Stimulated activated CD4-positive, alpha-beta T cell treated with anti-CD3 and anti-CD28 coated beads, Interleukin-15, amount 100 ng/mL, for 24 hours (primary cell): Measurements from ENCODE around the gene CFAP299.
"Not testable (repeated sequence)": the region's sequence is repeated elsewhere in the genome, so short reads cannot be mapped to it uniquely, and the experiment has no call there.

Source experiments
- DNase-seq: peaks from one replicate; pipeline ENCODE4 v3.0.0-alpha.2; 2020

Gene CFAP299

DNA sequence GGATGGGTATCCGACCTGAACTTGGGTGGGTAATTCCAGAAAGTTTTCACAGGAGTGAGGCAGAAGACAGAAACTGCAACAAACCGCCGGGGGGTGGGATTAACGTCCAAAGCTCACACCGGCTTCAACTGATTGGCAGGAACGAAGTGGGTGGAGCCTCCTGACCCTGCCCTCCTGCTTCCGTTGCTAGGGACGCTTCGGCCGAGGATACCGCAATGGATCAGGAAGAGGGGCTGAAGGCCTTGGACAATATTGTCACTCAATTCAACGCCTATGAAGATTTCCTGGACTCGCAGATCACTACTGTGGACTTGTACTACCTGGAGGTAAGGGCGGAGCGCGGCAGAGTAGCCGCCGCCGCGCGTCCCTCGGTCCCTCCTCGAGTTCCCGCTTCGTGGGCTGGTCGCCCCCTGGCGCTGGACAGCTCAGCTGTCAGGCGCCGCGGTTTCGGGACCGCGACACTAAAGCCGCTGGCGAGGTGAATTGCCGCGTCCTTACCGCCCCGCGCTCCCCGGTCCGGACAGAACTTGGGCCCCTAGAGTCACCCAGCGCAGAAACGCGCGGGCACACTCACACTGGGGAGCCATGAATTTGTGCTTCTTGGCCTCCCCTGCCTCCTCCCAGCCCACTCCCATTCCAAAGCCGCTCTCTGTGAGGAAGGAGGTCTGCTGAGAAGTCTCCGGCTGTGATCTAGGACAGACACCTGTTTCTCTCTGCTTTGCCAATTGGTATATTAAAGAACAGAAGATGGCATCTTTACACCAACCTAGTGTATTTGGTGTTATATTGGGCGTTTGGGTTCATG, at the start of gene CFAP299:
Gene CFAP299 (plus strand): TSS at position 177 of the 805 bp plus-strand sequence.
- peak; percentile 87 for DNase-seq

DNA sequence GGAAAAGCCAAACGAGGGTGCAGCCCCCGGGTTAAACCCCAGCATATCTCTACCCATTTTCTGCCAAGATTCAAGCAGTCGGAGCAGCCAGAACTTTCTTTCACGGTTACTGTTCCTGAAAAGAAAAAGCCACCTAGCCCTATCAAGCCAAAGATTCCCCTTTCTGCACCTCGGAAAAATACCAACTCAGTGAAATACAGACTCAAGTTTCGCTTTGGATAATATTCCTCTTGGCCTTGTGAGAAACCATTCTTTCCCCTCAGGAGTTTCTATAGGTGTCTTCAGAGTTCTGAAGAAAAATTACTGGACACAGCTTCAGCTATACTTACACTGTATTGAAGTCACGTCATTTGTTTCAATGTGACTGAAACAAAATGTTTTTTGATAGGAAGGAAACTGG, 49.1 kb upstream of the CFAP299 start:
- DNase-seq, result no peak

DNA sequence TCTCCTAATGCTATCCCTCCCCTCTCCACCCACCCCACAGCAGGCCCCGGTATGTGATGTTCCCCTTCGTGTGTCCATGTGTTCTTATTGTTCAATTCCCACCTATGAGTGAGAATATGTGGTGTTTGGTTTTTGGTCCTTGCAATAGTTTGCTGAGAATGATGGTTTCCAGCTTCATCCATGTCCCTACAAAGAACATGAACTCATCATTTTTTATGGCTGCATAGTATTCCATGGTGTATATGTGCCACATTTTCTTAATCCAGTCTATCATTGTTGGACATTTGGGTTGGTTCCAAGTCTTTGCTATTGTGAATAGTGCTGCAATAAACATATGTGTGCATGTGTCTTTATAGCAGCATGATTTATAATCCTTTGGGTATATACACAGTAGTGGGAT, 44.9 kb upstream of the CFAP299 start:
- not testable (repeated sequence) for DNase-seq

DNA sequence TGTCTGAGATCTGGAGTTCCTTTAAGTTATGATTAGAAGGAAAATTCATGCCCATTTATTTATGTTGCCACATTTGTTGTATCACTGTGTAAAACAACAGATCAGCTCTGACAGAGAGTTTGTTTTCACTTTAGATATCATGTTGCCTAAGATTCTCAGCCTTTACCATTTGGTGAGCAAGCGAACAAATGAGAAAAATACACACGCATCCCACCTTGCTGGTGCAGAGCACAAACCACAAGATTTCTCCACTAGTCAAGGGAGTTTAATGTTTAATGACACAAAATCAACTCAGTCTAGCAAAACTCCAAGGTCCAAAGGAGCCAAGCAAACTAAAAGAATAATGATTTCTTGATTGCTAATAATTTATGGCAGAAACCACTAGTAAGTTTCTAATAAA, 41.3 kb upstream of the CFAP299 start:
- DNase-seq, result no peak

DNA sequence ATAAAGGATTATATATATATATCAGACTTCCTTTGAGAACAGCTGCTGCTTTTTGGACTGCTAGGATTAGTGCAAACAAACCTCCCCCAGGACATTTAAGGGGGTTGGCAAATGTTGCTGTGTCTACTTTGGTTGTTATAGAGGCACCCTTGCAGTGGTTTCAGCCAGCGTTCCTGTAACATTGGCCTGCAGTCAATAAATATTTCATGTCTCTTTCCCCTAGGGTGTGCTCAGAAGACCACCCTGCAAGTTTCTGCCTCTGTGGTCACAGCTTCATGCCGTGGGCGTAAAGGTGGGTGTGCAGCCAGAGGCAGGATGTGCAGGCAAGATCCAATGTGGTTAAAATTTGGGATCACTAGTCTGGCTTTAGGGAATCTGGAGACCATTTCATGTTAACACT, 40.2 kb upstream of the CFAP299 start:
- DNase-seq, result no peak

DNA sequence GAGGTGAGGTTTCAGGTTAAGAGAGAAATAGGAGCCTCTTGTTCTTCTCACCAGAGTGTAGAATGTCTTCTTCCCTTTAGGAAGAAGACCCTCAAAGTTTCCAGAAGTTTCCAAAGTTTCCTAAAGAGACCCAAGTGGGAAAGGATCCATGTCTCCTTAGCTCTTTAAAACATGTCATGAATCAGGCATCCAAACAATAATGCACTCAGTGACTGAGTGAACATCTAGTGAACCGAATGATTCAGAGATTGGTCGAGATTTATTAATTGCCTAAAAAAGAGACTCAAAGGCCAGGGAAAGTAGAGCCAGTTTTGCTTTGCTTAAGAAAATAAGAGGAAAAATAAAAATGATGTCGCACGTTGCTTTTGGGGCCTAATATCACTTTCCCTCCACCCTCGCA, 39.7 kb upstream of the CFAP299 start:
- DNase-seq, result no peak

DNA sequence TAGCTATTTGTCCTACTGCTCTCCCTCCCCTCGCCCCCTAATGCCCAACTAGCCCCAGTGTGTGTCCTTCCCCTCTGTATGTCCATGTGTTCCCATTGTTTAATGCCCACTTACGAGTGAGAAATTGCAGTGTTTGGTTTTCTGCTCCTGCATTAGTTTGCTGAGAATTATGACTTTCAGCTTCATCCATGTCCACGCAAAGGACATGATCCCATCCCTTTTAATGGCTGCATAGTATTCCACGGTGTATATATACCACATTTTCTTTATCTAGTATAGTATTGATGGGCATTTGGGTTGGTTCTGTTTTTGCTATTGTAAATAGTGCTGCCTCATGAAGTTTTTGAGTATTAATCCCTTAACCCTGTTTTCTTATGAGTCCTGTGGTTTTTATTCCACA, 33.6 kb upstream of the CFAP299 start:
- DNase-seq, result no peak

DNA sequence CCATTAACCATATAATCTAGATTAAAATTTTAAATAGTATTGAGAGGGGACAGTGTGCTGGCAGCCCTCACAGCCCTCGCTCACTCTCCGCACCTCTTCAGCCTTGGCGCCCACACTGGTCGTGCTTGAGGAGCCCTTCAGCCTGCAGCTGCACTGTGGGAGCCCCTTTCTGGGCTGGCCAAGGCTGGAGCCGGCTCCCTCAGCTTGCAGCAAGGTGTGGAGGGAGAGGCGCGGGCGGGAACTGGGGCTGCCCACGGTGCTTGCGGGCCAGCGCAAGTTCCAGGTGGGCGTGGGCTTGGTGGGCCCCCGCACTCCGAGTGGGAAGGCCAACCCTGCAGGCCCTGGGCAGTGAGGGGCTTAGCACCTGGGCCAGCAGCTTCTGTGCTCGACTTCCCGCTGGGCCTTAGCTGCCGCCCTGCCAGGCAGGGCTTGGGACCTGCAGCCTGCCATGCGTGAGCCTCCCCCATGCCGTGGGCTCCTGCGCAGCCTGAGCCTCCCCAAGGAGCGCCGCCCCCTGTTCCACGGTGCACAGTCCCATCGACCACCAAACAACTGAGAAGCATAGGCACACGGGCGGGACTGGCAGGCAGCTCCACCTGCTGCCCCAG, 32.8 kb upstream of the CFAP299 start:
- DNase-seq, result no peak

DNA sequence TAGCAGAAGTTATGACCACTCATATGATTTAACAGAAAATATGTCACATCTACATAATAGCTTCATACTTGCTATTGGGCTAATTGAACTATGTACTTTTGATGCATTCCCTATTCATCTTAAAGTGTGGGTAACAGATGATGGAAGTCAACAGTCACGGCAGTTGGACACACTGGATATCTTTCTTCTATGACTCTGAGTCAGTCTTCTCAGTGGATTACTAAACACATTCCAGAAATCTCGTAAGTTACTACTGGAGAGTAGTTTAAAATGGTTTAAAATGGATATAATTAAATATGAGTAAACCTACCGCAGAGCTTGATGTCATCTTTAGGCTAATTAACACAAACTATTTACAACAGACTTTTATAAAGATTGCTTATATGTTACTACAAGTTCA, 30.1 kb upstream of the CFAP299 start:
- no peak for DNase-seq

DNA sequence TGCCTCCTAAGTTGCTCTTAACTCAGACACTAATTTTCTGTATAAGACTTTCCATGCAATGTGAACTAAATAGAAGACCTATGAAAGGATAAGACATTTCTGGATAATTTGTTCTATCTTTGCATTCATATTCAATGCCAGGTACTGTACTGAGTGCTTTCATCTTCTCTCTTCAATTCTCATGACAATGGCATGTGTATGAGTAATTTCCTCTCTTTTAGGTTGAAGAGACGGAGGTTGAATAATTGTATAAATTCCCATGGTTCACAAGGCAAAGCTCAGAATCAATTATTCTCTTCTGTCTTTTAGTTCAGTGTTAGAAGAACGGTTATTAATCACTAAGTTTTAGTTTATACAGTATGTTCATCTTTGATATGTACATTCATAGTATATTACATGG, 29.3 kb upstream of the CFAP299 start:
- no peak for DNase-seq

DNA sequence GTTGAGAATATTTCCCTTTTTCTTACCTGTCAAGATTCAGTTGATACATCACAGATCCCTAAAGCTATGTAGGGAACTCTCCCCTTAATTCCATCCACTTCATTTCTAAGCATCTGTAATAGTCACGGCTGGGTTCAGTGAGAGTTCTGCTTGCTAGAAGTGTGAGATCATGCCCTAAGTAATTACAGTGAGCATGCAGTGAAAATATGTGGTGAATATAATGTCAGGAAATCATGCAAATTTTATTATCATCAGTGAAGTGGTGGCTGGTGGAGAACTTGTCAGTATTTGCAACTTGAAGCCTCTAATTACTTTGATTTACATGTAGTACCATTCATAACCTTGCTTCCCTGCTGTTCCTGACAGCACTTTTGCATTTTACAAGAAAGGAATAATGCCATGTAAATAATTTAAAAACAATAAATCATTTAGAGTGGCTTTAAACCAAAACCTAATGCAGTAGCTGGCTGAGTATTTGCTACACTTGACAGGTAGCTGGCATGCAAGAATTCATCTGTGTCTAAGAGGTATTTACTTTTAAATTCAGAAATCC, 28.3 kb upstream of the CFAP299 start:
- no peak for DNase-seq

DNA sequence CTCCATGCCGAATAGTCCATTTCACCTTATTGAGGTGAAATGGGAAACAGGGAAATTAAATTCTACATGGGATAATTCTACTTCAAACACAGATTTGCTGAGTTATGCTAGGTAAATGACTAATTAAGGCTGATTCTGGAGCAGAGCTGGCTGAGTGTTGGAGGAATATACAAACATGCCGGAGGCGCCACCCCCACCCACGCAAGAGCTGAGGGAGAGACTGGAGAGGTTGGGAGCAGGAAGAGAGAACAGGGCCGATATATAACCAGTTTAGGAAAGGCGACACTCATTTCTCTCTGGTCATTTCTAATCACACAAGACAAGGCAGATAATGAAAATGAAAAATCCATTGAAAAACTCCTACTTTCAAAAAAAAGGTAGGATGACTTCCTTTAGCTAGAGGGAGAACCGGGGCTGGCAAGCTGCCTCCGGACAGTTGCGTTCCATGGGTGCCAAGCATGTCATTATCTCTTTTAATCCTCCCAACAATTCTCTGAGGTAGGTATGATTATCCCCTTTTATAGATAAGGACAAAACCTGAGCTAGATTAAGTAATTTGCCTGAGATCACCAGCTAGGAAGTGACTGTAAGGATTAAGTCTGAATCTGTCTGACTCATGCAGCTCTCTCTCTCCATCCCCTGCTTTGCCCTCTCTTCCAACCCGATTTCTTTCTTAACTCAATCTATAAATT, 27.6 kb upstream of the CFAP299 start:
- DNase-seq, result no peak

DNA sequence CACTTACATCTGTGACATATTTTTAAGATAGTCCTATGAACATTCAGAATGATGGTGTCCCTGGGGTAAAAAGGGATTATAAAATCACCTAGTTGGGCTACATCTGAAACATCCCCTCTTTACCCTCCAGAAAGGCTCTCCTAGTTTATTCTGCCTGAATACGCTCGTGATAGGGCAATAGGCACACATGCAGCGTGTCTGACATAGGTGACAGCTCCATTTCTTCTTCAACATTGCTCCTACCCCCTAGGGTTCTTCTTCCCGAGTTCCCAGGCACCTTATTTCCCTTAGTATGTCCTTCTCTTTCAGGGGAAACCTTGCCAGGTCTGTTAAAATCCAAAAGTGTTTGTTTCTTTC, 27.1 kb upstream of the CFAP299 start:
- DNase-seq, result no peak

DNA sequence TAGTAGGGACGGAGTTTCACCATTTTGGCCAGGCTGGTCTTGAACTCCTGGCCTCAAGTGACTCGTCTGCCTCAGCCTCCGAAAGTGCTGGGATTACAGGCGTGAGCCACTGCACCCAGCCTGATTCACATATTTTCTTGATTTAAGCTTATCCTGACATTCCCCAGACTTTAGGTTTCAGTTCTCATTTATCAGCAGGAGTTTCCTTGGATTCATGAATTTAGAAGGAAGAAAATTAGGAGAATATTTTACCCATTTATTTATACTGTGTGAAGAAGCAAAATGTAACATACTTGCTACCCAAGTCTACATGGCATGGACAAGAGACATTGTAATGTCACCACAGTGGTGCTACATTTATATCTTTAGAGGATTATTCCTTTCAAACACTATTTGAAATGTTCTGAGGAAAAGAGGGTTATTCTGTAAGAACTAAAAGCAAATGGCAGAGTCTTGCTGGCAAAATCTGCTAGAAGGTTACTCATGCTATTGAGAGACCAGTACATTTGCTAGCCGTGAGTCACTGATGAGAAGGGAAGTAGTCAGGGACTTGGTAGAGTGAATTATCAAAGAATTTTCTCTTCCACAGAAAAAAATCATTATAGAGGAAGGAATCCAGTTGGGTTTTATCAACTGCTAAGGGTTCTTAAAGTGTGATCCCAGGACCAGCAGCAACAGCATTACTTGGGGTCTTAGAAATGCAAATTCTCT, 26.1 kb upstream of the CFAP299 start:
- no peak for DNase-seq

DNA sequence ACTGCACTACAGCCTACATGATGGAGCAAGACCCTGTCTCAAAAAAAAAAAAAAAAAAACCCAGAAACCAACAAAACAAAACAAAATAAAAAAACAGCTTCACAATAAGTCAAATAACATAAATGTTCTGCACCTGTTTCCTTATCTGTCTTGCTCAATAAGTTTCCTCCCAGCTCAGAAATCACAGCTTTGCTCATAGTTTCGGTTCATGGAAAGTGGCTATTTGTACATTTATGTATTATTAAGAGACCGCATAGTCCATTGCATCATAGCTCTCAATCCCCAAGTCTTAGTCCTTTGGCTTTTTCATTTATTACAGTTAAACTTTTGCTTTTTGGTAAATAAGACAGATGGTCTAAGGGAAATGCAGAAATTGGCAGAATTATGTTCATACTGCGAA, 24.4 kb upstream of the CFAP299 start:
- no peak for DNase-seq

DNA sequence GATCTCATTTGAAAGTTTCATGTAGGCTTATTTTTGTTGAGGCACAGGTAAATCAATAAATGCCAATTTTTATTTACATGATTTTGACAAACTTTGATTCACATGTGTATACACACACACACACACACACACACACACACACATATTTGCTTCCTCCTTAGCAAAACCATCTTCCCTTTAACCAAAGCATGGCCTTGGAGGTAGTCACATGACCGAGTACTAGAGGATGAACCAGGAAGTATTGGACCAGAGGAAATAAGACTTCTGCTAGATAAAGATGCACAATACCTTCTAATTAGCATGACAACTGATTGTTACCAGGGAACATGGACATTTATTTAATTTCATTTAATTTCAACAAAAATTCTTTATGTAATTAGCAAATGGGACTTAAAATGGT, 23.4 kb upstream of the CFAP299 start:
- DNase-seq, result no peak

DNA sequence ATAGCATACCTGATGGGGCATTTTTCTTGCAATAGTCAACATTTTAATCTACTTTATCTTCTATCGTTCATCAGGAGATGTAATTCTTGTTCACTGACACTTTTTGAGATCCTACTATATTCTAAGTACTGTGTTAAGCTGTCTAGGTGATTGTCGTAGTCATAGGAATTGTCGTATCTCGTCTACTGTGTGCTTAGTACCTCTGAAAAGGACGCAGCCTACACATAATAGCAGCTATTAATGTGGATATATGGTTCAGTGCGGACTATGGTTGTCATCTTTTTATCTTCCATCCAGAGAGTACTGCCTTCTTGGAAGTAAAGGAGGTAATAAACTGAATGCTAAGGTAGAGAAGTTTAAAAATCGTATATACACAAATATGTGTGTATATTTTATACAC, 21.9 kb upstream of the CFAP299 start:
- no peak for DNase-seq

DNA sequence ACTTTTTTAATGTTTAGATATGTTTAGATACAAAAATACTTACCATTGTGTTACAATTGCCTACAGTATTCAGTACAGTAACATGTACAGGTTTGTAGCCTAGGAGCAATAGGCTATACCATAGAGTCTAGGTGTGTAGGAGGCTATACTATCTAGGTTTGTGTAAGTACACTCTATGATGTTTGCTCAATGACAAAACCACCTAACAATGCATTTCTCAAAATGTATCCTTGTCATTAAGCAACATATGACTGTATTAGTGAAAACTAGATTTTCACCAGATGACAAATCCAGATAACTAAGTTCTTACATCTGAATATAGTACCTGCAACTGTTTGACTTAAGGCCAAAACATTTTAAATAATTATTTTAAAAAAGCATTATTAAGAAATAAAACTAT, 19.7 kb upstream of the CFAP299 start:
- DNase-seq, result not testable (repeated sequence)

DNA sequence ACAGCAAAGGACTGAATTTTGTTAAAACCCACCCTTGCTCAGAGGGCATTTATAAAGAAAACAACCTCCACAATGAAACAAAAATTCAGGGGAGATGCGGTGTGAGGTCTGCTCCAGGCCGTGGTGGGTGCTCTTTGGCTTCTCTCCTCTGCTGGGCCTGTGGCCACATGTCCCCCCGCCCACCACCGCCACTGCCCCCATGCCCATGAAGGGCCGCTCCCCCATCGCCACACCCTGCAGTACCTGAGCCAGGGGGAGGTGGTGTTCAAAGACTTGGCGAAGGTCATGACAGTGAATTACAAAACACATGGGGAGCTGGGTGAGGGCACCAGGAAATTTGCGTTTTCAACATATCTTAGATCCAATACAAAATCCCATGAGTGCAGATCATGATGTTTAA, 14.2 kb upstream of the CFAP299 start:
- DNase-seq, result no peak

DNA sequence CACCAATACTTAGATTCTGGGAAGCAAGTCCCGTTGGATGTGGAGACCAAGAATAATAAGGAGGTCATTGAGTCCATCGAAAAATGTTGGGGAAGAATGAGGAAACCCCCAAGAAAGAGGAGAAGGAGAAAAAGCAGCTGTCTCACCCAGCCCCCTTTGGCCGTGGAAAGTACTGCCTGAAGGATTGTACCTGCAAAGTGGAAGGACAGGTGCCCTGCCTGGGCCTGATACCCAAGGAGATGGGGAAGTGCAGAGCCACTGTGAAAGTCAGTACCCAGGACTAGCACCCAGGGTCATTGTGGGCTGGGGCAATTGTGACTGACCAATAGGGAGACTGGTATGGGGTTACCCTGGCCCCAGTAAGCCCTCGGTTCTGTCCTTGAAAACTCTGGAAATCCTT, 13.8 kb upstream of the CFAP299 start:
- DNase-seq, result no peak

DNA sequence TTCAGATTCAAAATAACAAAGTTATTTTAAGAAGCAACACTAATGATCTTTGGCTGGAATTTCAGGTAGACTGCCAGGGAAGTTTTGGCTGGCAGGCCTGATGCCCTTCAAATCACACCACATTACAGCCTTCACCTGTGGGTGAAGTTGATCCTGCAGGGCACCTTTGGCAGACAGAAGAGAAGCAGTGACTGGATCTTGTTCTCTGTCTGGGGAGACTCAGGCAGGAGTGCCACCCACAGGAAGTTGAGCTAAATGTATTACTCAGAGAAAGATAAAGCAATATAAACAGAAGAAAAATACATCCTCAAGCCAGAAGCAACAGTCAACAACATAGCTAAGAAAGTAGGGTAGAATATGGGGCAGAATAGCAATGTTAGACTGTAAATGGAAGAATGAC, 12.8 kb upstream of the CFAP299 start:
- DNase-seq, result no peak

DNA sequence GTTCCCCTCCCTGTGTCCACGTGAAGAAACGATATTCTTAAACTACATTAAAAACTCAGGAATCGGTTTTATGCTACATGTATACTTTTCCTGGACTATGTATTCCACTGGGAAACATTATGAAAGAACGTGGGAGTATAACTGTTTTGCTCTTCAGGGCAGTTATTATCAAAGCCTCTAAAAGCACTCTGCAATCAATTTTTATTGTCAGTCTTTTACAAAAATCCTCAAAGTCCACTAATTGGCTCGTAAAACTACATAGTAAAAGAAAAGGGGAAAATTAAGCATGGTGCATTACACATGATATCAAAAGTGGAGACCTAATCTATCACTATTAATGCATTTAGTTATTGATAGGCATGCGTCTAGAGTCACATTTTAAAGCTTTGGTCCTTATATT, 11.4 kb upstream of the CFAP299 start:
- no peak for DNase-seq

DNA sequence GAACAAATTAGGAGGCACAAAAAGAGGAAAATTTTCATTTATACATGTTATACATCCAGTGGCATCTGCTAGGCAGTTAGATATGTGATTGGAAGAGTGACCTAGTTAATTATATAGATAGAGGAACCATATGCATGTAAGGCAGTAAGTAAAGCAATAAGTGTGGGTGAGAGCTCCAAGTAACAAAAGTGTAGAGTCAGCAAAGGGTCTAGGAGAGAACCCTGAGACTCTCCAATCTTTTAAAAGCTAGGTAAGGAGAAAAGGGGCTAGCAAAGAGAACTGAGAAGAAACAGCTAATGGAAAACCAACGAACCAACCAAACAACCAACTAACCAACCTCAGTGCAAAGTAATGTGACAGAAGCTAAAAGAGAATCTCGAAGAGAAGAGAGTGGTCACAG, 3.8 kb upstream of the CFAP299 start:
- DNase-seq, result no peak
